GM23338 (cell line): ENCODE results near the gene MITF. TPM values are rescaled to one million over a fixed set of nuclear protein-coding genes. Genes with fewer than 3 reads are reported as not detected.

Experiments used
- ATAC-seq: fragments of 200-7000 bp; cut with Tn5 transposase; 3 replicates; pipeline ENCODE4 v1.9.1; 2020
- DNase-seq: peaks from one replicate; pipeline ENCODE4 v3.0.0-alpha.2; 2015; ENCODE audit warnings: low spot score
- H2AFZ ChIP-seq: fragments of 200-600 bp; sonication (generic); 2 replicates; pipeline ENCODE4 v1.8.0; 2016; ENCODE audit warnings: antibody characterized with exemption, mild to moderate bottlenecking, moderate library complexity
- H3F3A ChIP-seq: fragments of 200-600 bp; sonication (generic); replicated peaks from 2 replicates; pipeline ENCODE4 v1.8.0; 2017; ENCODE audit warnings: antibody characterized with exemption, mixed run types, low read depth
- H3K27ac ChIP-seq: fragments of 200-600 bp; sonication (generic); 2 replicates; pipeline ENCODE4 v1.6.1; 2016; ENCODE audit warnings: low read depth
- H3K27me3 ChIP-seq: fragments of 200-600 bp; sonication (generic); 2 replicates; pipeline ENCODE4 v1.8.0; 2016; ENCODE audit warnings: mild to moderate bottlenecking, mixed run types, moderate library complexity; ENCODE audit not compliant: insufficient read depth
- H3K36me3 ChIP-seq: fragments of 200-600 bp; sonication (generic); 2 replicates; pipeline ENCODE4 v1.8.0; 2016; ENCODE audit warnings: mild to moderate bottlenecking; ENCODE audit not compliant: insufficient read depth
- H3K4me1 ChIP-seq: fragments of 200-600 bp; sonication (generic); 2 replicates; pipeline ENCODE4 v1.8.0; 2016; ENCODE audit warnings: mild to moderate bottlenecking, moderate library complexity; ENCODE audit not compliant: insufficient read depth
- H3K4me2 ChIP-seq: fragments of 200-600 bp; sonication (generic); 2 replicates; pipeline ENCODE4 v1.7.1; 2017; ENCODE audit warnings: mixed run types
- H3K4me3 ChIP-seq: fragments of 200-600 bp; sonication (generic); 2 replicates; pipeline ENCODE4 v1.6.1; 2016; ENCODE audit warnings: mixed run types
- H3K79me2 ChIP-seq: fragments of 200-600 bp; sonication (generic); replicated peaks from 2 replicates; pipeline ENCODE4 v1.8.0; 2017; ENCODE audit warnings: mild to moderate bottlenecking; ENCODE audit not compliant: insufficient read depth
- H3K9me2 ChIP-seq: fragments of 200-600 bp; sonication (generic); 2 replicates; pipeline ENCODE4 v1.8.0; 2017; ENCODE audit not compliant: insufficient read depth
- H4K20me1 ChIP-seq: fragments of 200-600 bp; sonication (generic); replicated peaks from 2 replicates; pipeline ENCODE4 v1.8.0; 2017; ENCODE audit warnings: mild to moderate bottlenecking; ENCODE audit not compliant: insufficient read depth
- H3K27ac Mint-ChIP-seq: 2 replicates; pipeline ENCODE4 v1.8.0; 2020; ENCODE audit warnings: inconsistent platforms, mild to moderate bottlenecking, moderate library complexity, mixed read lengths
- H3K27me3 Mint-ChIP-seq: 3 replicates; pipeline ENCODE4 v1.8.0; 2022; ENCODE audit warnings: low read depth, mild to moderate bottlenecking, moderate library complexity, mixed read lengths, inconsistent platforms; ENCODE audit not compliant: insufficient read depth, poor library complexity
- H3K36me3 Mint-ChIP-seq: 3 replicates; pipeline ENCODE4 v1.8.0; 2021; ENCODE audit warnings: low read depth, mild to moderate bottlenecking, inconsistent platforms, moderate library complexity, mixed read lengths
- H3K4me1 Mint-ChIP-seq: 3 replicates; pipeline ENCODE4 v1.8.0; 2020; ENCODE audit warnings: mild to moderate bottlenecking, inconsistent platforms, mixed read lengths
- H3K4me3 Mint-ChIP-seq: 3 replicates; pipeline ENCODE4 v1.8.0; 2021; ENCODE audit warnings: moderate library complexity, mild to moderate bottlenecking, inconsistent platforms, mixed read lengths
- H3K9me3 Mint-ChIP-seq: 3 replicates; pipeline ENCODE4 v1.8.0; 2020; ENCODE audit warnings: moderate library complexity, mild to moderate bottlenecking, inconsistent platforms, mixed read lengths
- CREB1 ChIP-seq: fragments of 250-450 bp; sonication (Bioruptor Pico); IDR thresholded peaks from 2 replicates; pipeline ENCODE4 v1.5.0; 2020; ENCODE audit warnings: low read depth, mild to moderate bottlenecking, moderate library complexity
- CTCF ChIP-seq, 2 experiments: fragments of 200-600 bp in 1 of 2; sonication (generic) in 1 of 2; conservative IDR thresholded peaks; 2 replicates each; pipeline versions ENCODE4 v1.5.1 to v1.6.1; 2016 to 2017; ENCODE audit warnings: antibody characterized with exemption in 2 of 2, low read depth in 2 of 2, mild to moderate bottlenecking in 2 of 2, moderate library complexity in 1 of 2
- EZH2 ChIP-seq: fragments of 200-600 bp; sonication (generic); IDR thresholded peaks from one replicate; pipeline ENCODE4 v1.8.0; 2017; ENCODE audit warnings: antibody characterized with exemption, mild to moderate bottlenecking, low read depth; ENCODE audit not compliant: unreplicated experiment
- JUNB ChIP-seq: IDR thresholded peaks from one replicate; pipeline ENCODE4 v1.6.1; 2016; ENCODE audit warnings: antibody characterized with exemption; ENCODE audit not compliant: unreplicated experiment
- NANOG ChIP-seq: IDR thresholded peaks from 2 replicates; pipeline ENCODE4 v1.6.1; 2016; ENCODE audit warnings: antibody characterized with exemption, borderline replicate concordance
- STAT1 ChIP-seq: IDR thresholded peaks from one replicate; pipeline ENCODE4 v1.6.1; 2016; ENCODE audit warnings: antibody characterized with exemption; ENCODE audit not compliant: unreplicated experiment
- ZNF114 ChIP-seq: fragments of 250-450 bp; sonication (Bioruptor Pico); IDR thresholded peaks from 2 replicates; pipeline ENCODE4 v1.5.0; 2020; ENCODE audit warnings: mild to moderate bottlenecking, moderate library complexity
- ZNF331 ChIP-seq: fragments of 250-450 bp; sonication (Bioruptor Pico); IDR thresholded peaks from 2 replicates; pipeline ENCODE4 v1.5.0; 2020; ENCODE audit warnings: low read depth, mild to moderate bottlenecking, moderate library complexity
- polyA plus RNA-seq: library from polyadenylated mRNA; unstranded; fragments of >200 nt; fragmentation: Nextera tagmentation; extraction: Ambion mirVana; gene quantifications from 2 replicates; pipeline ENCODE4 v1.2.1, GENCODE V29; 2016
- total RNA-seq: library from RNA; depleted of rRNA; stranded (reverse); fragments of >200 nt; shearing (Covaris generic); gene quantifications from 2 replicates; pipeline ENCODE4 v1.2.3, GENCODE V29; 2014

MITF gene
- total and polyA plus RNA-seq, 2 experiments from 2014 or later, result 1.9 to 2.4 TPM

GRCh38 chr3:69866988-69867720 is 127.9 kb downstream of the MITF start:
- ATAC-seq, result no peak

GRCh38 chr3:69867941-69868505 is 128.8 kb downstream of the MITF start:
- peaks cover 8% of the 10 kb centered on the region; the same call in 2 of the 3 replicates for H3K4me1 Mint-ChIP-seq
- no peak overlapping the region for H3K4me3 ChIP-seq

More at GRCh38 chr3:69866988-69867720, 127.9 kb downstream of the MITF start:
- no peaks in the 10 kb centered on the region for H3K79me2 ChIP-seq
- H3K9me2 ChIP-seq, result no peaks in the 10 kb centered on the region
- Mint-ChIP-seq H3K27me3 (no peaks in the 10 kb centered on the region), H3K36me3 (no peaks in the 10 kb centered on the region), H3K4me3 (no peak overlapping the region), H3K9me3 (no peaks in the 10 kb centered on the region), H3K27ac (no peak overlapping the region), H3K4me1 (peaks cover 8% of the 10 kb centered on the region; the same call in 2 of the 3 replicates)
- no peak overlapping the region for H3K4me3 ChIP-seq
- no peaks in the 10 kb centered on the region for H4K20me1 ChIP-seq
- H3K27me3 ChIP-seq, result no peaks in the 10 kb centered on the region
- DNase-seq, result no peak
- no peaks in the 10 kb centered on the region for H3K36me3 ChIP-seq
- H3K4me2 ChIP-seq, result no peak overlapping the region
- H3F3A ChIP-seq, result no peaks in the 10 kb centered on the region
- TF ChIP-seq CREB1 (CRISPR knock-in tag), result no peak
- no peak for TF ChIP-seq CTCF (conservative IDR thresholded peaks at IDR 0.05; ENCODE audit: low read depth in 2 of 2)
- no peak for TF ChIP-seq EZH2
- TF ChIP-seq STAT1, result no peak
- TF ChIP-seq ZNF331 (CRISPR knock-in tag), result no peak
- H2AFZ ChIP-seq, result no peak overlapping the region
- no peak overlapping the region for H3K27ac ChIP-seq
- no peaks in the 10 kb centered on the region for H3K4me1 ChIP-seq

More at GRCh38 chr3:69867941-69868505, 128.8 kb downstream of the MITF start:
- H4K20me1 ChIP-seq, result no peaks in the 10 kb centered on the region
- no peak overlapping the region for H3K27ac ChIP-seq
- no peak overlapping the region for H3K4me3 Mint-ChIP-seq
- DNase-seq, result no peak
- H3K9me3 Mint-ChIP-seq, result no peaks in the 10 kb centered on the region
- H3K27me3 ChIP-seq, result no peaks in the 10 kb centered on the region
- no peak overlapping the region for H2AFZ ChIP-seq
- TF ChIP-seq ZNF114 (CRISPR knock-in tag) (no peak), JUNB (no peak), NANOG (no peak), STAT1 (no peak)
- no peaks in the 10 kb centered on the region for H3K36me3 Mint-ChIP-seq
- H3F3A ChIP-seq, result no peaks in the 10 kb centered on the region
- H3K27me3 Mint-ChIP-seq, result no peaks in the 10 kb centered on the region
- no peaks in the 10 kb centered on the region for H3K9me2 ChIP-seq
- H3K4me1 ChIP-seq, result no peaks in the 10 kb centered on the region
- H3K36me3 ChIP-seq, result no peaks in the 10 kb centered on the region
- H3K79me2 ChIP-seq, result no peaks in the 10 kb centered on the region
- no peak overlapping the region for H3K27ac Mint-ChIP-seq
- no peak overlapping the region for H3K4me2 ChIP-seq
- no peak for ATAC-seq
